ENCODE data around the gene COMMD4.

The COMMD4 gene

DNA sequence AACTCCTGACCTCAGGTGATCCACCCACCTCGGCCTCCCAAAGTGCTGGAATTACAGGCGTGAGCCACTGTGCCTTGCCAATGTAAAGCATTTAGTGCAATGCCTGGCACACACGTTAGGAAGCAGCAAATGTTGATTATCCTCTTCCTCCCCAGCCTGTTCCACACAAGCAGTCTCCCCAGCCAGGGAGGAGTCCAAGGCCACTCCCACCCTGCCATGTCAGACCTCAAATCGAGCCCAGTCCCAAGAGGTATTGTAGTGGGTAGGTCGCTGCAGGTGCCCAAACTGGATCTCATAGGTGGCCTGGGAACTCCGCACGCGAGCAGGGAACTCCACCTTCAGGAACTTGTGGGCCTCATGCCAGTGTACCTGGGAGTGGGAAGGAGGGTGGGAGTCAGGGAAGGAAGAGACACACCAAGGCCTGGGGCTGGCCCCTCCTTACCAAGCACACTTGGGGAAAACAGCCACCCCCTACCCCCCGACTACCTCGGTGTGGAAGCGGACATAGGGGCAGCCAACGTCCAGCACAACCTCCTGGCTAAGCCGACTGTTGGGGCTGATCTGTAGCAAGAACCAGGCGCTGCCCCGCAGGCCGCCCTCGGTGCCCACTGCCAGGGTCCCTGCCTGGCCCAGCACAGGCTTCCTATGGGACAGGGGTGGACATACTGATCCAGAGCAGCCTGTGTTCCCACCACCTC lies 22.3 kb downstream of the COMMD4 start:
- TF ChIP-seq, protein P1, sequence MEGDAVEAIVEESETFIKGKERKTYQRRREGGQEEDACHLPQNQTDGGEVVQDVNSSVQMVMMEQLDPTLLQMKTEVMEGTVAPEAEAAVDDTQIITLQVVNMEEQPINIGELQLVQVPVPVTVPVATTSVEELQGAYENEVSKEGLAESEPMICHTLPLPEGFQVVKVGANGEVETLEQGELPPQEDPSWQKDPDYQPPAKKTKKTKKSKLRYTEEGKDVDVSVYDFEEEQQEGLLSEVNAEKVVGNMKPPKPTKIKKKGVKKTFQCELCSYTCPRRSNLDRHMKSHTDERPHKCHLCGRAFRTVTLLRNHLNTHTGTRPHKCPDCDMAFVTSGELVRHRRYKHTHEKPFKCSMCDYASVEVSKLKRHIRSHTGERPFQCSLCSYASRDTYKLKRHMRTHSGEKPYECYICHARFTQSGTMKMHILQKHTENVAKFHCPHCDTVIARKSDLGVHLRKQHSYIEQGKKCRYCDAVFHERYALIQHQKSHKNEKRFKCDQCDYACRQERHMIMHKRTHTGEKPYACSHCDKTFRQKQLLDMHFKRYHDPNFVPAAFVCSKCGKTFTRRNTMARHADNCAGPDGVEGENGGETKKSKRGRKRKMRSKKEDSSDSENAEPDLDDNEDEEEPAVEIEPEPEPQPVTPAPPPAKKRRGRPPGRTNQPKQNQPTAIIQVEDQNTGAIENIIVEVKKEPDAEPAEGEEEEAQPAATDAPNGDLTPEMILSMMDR (IDR thresholded peaks at IDR 0.05; ENCODE audit: extremely low read depth, insufficient read depth, missing control alignments), result no peak
- in situ Hi-C loops (cut with MboI; ENCODE audit: low pct_unique_long_range_greater_than_20kb, low sequenced_read_pairs, unreplicated experiment), result loop anchor here (25.0 kb wide), 1 partner anchor 279 kb away; the partner anchor contains the start of genes IMP3, SNUPN and SNX33
- DNase-seq (ENCODE audit: low spot score), result no peak

DNA sequence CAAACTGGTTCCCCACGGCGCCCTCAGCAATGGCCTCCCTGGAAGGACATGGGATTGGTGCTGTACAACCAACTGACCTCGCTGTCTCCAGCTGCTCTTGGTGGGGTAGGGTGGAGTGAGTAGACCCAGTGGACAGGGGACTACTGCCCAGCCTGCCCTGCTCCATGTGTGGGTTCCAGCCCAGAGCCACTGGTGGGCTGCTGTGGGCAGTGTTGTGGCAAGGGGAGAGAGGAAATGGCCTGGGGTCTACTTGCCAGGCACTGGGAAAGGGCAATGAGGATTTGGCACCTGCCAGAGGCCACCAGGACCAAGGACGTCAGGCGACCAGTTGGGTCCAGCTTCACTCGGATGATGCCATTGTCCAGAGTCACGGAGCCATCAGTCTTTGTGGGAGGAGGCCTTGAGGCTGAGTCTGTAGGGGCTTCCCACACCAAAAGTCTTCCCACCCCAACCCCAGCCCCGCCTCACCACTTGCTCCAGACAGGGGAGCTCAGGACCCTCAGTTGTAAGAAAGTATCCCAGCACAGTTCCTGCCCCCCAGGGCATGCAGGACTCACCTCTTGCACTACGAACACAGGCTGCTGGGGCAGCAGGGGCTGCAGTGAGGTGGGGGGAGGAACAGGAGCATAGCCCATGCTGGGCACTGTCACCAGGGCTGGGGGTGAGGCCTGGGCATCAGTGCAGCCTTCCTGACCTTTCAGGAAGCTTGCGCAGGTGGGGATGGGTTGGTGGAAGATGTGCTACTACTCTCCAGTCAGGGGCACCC lies 23.1 kb downstream of the COMMD4 start:
- in situ Hi-C loops (cut with MboI; ENCODE audit: low pct_unique_long_range_greater_than_20kb, low sequenced_read_pairs, unreplicated experiment), result loop anchor here (25.0 kb wide), 1 partner anchor 278 kb away; the partner anchor contains the start of genes IMP3, SNUPN and SNX33
- no peak for DNase-seq (ENCODE audit: low spot score)
- TF ChIP-seq, protein P1 (IDR thresholded peaks at IDR 0.05; ENCODE audit: extremely low read depth, insufficient read depth, missing control alignments), result no peak

DNA sequence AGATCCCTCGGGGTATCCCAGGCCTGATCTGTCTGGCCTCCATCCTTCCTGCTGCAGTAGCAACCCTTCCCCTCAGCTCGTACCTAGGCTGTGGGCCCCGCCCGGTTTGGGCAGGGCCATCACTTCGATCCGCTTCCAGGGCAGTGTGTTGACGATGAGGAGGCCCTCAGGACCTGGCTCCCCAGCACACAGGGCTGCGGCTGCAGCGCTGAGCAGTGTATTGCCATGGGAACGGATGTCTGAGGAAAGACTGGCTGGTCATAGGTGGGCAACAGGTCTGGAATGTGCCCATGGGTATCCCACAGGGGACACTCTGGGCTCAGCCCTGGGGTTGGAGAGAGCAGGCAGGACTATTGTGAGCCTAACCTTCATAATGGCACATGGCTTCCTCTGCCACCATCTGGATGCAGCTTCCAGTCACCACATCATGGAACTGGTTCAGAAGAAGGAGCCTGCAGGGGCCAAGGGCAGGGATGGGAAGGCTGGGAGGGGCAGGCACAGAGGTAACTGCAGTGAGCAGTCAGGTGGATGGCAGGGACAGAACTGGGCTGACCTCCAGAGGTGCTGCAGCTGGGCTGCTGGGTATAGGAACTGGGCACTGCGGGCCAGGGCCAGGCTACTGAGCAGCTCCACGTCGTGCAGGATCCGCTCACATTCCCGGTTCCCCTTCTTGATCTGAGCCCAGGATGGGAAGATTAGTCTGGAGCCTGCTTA lies 23.8 kb downstream of the COMMD4 start:
- TF ChIP-seq, protein P1 (IDR thresholded peaks at IDR 0.05; ENCODE audit: extremely low read depth, insufficient read depth, missing control alignments), result no peak
- in situ Hi-C loops (cut with MboI; ENCODE audit: low pct_unique_long_range_greater_than_20kb, low sequenced_read_pairs, unreplicated experiment), result loop anchor here (25.0 kb wide), 1 partner anchor 278 kb away; the partner anchor contains the start of genes IMP3, SNUPN and SNX33
- DNase-seq (ENCODE audit: low spot score), result no peak

DNA sequence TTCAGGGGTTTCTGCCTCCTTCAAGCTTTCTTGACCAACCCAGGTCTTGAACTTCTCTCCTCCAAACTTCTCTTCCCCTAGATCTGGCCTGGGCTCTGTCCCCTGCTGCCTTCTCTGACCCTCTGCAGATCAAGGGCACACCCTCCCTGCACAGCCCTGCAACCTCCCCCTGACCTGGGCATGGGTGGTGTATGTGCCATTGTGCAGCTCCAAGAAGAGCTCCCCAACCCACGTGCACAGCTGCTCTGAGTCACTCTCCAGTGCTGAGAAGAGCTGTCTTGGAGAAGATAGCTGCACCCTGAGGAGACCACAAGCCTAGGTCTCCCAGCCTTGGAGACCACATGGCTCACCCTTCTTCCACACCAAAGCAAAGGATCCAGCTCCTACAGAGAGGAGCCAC lies 24.5 kb downstream of the COMMD4 start:
- TF ChIP-seq, protein P1 (IDR thresholded peaks at IDR 0.05; ENCODE audit: extremely low read depth, insufficient read depth, missing control alignments), result no peak
- no peak for DNase-seq (ENCODE audit: low spot score)
- in situ Hi-C loops (cut with MboI; ENCODE audit: low pct_unique_long_range_greater_than_20kb, low sequenced_read_pairs, unreplicated experiment), result loop anchor here (25.0 kb wide), 1 partner anchor 277 kb away; the partner anchor contains the start of genes IMP3, SNUPN and SNX33

DNA sequence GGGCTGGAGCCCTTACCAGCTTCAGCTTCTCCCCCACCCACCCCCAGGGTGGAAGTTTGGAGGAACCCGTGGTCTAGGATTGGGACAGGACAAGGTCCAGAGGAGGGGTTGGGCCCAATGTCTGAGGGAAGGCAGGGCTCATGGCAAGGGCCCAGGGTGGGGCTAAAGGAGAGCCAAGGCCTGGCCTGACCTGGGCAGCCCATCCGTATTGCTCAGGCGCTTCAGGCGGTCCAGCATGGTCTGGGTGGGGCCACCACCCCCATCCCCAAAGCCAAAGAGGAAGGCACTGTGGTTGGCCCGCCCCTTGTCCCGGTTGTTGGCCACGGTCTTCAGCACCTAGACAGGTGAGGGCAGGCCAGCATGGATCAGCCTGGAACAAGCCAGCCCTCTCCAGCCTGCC lies 25.0 kb downstream of the COMMD4 start:
- in situ Hi-C loops (cut with MboI; ENCODE audit: low pct_unique_long_range_greater_than_20kb, low sequenced_read_pairs, unreplicated experiment), result loop anchor here (25.0 kb wide), 1 partner anchor 276 kb away; the partner anchor contains the start of genes IMP3, SNUPN and SNX33
- no peak for DNase-seq (ENCODE audit: low spot score)
- TF ChIP-seq, protein P1 (IDR thresholded peaks at IDR 0.05; ENCODE audit: extremely low read depth, insufficient read depth, missing control alignments), result no peak

DNA sequence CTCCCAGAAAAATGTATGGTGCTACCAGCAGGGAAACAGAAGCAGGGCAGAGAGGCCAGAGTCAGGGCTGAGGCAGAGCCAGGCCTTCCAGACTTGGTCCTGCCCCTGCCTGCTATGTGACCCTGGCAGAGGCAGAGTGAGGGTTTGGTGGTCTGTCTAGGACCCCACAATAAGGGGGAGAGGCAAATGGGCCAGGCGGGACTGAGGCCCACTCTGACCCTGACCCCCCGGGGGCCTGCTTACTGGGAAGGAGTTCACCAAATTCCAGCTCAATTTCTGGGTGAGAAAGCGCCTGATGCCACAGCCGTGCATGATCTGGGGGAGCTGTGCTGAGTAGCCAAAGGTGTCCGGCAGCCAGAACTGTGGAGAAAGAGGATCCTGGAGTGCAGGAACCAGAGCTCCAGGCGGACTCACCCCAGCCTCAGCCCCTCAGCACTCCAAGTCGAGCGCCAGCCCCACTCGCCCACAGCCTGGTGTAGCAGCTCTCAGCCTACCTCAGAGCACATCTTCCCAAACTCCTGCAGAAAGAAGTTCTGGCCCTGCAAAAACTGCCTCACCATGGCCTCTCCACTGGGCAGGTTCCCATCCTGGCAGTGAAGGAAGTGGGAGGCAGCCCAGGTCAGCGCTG lies 25.6 kb downstream of the COMMD4 start:
- TF ChIP-seq, protein P1 (IDR thresholded peaks at IDR 0.05; ENCODE audit: extremely low read depth, insufficient read depth, missing control alignments), result no peak
- DNase-seq (ENCODE audit: low spot score), result no peak
- in situ Hi-C loops (cut with MboI; ENCODE audit: low pct_unique_long_range_greater_than_20kb, low sequenced_read_pairs, unreplicated experiment), result loop anchor here (25.0 kb wide), 1 partner anchor 276 kb away; the partner anchor contains the start of genes IMP3, SNUPN and SNX33

Data from GM13977 (cell line).